ENCODE data around the gene CH25H.

CH25H gene

GRCh38 chr10:89209718-89210117 is 2.6 kb upstream of the CH25H start:
- DNase-seq (ENCODE audit: low read depth) = no peak
- TF ChIP-seq CTCF (IDR thresholded peaks at IDR 0.05; ENCODE audit: insufficient read depth, low read depth, low read length, missing control alignments) = no peak
- H3K4me3 ChIP-seq (ENCODE audit: low read length) = no peak overlapping the region

- DNase-seq (ENCODE audit: low read depth) = peak; percentile 8
- no peak for TF ChIP-seq CTCF (IDR thresholded peaks at IDR 0.05; ENCODE audit: insufficient read depth, low read depth, low read length, missing control alignments)
- peak overlapping the region; percentile 45 for H3K4me3 ChIP-seq (ENCODE audit: low read length)
Measured at GRCh38 chr10:89207801-89208551, 859 bp upstream of the CH25H start.

- DNase-seq (ENCODE audit: low read depth) = peak; percentile 8
- peak overlapping the region; percentile 45 for H3K4me3 ChIP-seq (ENCODE audit: low read length)
- no peak for TF ChIP-seq CTCF (IDR thresholded peaks at IDR 0.05; ENCODE audit: insufficient read depth, low read depth, low read length, missing control alignments)
Measured at GRCh38 chr10:89206402-89207180, 526 bp downstream of the CH25H start.

- no peak overlapping the region for H3K4me3 ChIP-seq (ENCODE audit: low read length)
- no peak for DNase-seq (ENCODE audit: low read depth)
- no peak for TF ChIP-seq CTCF (IDR thresholded peaks at IDR 0.05; ENCODE audit: insufficient read depth, low read depth, low read length, missing control alignments)
Measured at GRCh38 chr10:89204621-89205185, 2.4 kb downstream of the CH25H start.

GRCh38 chr10:89203237-89203636 is 3.9 kb downstream of the CH25H start:
- TF ChIP-seq CTCF (IDR thresholded peaks at IDR 0.05; ENCODE audit: insufficient read depth, low read depth, low read length, missing control alignments) = no peak
- no peak for DNase-seq (ENCODE audit: low read depth)
- H3K4me3 ChIP-seq (ENCODE audit: low read length) = no peak overlapping the region

GRCh38 chr10:89202033-89202425 is 5.1 kb downstream of the CH25H start:
- DNase-seq (ENCODE audit: low read depth) = peak; percentile 14
- no peak overlapping the region for H3K4me3 ChIP-seq (ENCODE audit: low read length)
- TF ChIP-seq CTCF (IDR thresholded peaks at IDR 0.05; ENCODE audit: insufficient read depth, low read depth, low read length, missing control alignments) = no peak
